HepG2 (cell line): Measurements from ENCODE around the gene EMP2. TPM values are rescaled to one million over a fixed set of nuclear protein-coding genes. Genes with fewer than 3 reads are reported as not detected.

Experiments
- AHR ChIP-seq: IDR thresholded peaks from 2 replicates; pipeline ENCODE4 v1.6.1; 2018; ENCODE audit warnings: missing genetic modification reagents, missing compliant biosample characterization
- CBX5 ChIP-seq: sonication (generic); formaldehyde crosslinking; IDR thresholded peaks from 2 replicates; pipeline ENCODE4 v1.4.0; 2020; ENCODE audit warnings: missing genetic modification reagents, borderline replicate concordance
- DMTF1 ChIP-seq: sonication (generic); formaldehyde crosslinking; IDR thresholded peaks from 2 replicates; pipeline ENCODE4 v1.4.0; 2020; ENCODE audit warnings: mild to moderate bottlenecking, missing genetic modification reagents
- FOXK1 ChIP-seq: sonication (generic); formaldehyde crosslinking; IDR thresholded peaks from 2 replicates; pipeline ENCODE4 v1.4.0; 2020; ENCODE audit warnings: low read depth, missing genetic modification reagents, borderline replicate concordance
- GATAD2A ChIP-seq: IDR thresholded peaks from 2 replicates; pipeline ENCODE4 v1.6.1; 2016
- HOXA3 ChIP-seq: sonication (generic); formaldehyde crosslinking; IDR thresholded peaks from 2 replicates; pipeline ENCODE4 v1.5.0; 2020; ENCODE audit warnings: missing genetic modification reagents
- KAT8 ChIP-seq: IDR thresholded peaks from 2 replicates; pipeline ENCODE4 v1.6.1; 2016; ENCODE audit warnings: missing genetic modification reagents, missing compliant biosample characterization
- MAFF ChIP-seq: IDR thresholded peaks from 2 replicates; pipeline ENCODE4 v1.6.1; 2011; ENCODE audit warnings: low read depth, low read length, improper control_type of control experiment
- RAD21 ChIP-seq: fragments of 450-650 bp; formaldehyde crosslinking; IDR thresholded peaks from 2 replicates; pipeline ENCODE4 v1.5.0; 2020; ENCODE audit warnings: mild to moderate bottlenecking
- SMYD3 ChIP-seq: sonication (generic); formaldehyde crosslinking; IDR thresholded peaks from 2 replicates; pipeline ENCODE4 v1.8.1; 2023; ENCODE audit warnings: mild to moderate bottlenecking, missing genetic modification reagents
- SNAPC5 ChIP-seq: sonication (generic); formaldehyde crosslinking; IDR thresholded peaks from 2 replicates; pipeline ENCODE4 v1.8.1; 2023; ENCODE audit warnings: mild to moderate bottlenecking, missing genetic modification reagents, borderline replicate concordance
- ZBTB39 ChIP-seq: sonication (generic); formaldehyde crosslinking; IDR thresholded peaks from 2 replicates; pipeline ENCODE4 v1.5.0; 2020; ENCODE audit warnings: missing genetic modification reagents
- ZFP91 ChIP-seq: sonication (generic); formaldehyde crosslinking; IDR thresholded peaks from 2 replicates; pipeline ENCODE4 v1.9.0; 2022; ENCODE audit warnings: missing genetic modification reagents, mild to moderate bottlenecking, borderline replicate concordance
- ZMAT5 ChIP-seq: sonication (generic); formaldehyde crosslinking; IDR thresholded peaks from 2 replicates; pipeline ENCODE4 v1.5.0; 2020; ENCODE audit warnings: mild to moderate bottlenecking, low read depth, missing genetic modification reagents, borderline replicate concordance
- ZNF10 ChIP-seq: sonication (generic); formaldehyde crosslinking; IDR thresholded peaks from 2 replicates; pipeline ENCODE4 v1.4.0; 2020; ENCODE audit warnings: mild to moderate bottlenecking, low read depth, missing genetic modification reagents, borderline replicate concordance
- ZNF121 ChIP-seq: sonication (generic); formaldehyde crosslinking; IDR thresholded peaks from 2 replicates; pipeline ENCODE4 v1.5.0; 2020; ENCODE audit warnings: mild to moderate bottlenecking, missing genetic modification reagents
- ZNF335 ChIP-seq: sonication (generic); formaldehyde crosslinking; IDR thresholded peaks from 2 replicates; pipeline ENCODE4 v1.4.0; 2020; ENCODE audit warnings: missing genetic modification reagents
- ZNF564 ChIP-seq: sonication (generic); formaldehyde crosslinking; IDR thresholded peaks from 2 replicates; pipeline ENCODE4 v1.8.1; 2023; ENCODE audit warnings: mild to moderate bottlenecking, missing genetic modification reagents
- ZNF580 ChIP-seq: IDR thresholded peaks from 2 replicates; pipeline ENCODE4 v1.6.1; 2016; ENCODE audit warnings: low read depth, borderline replicate concordance
- ZNF720 ChIP-seq: sonication (generic); formaldehyde crosslinking; IDR thresholded peaks from 2 replicates; pipeline ENCODE4 v1.4.0; 2020; ENCODE audit warnings: missing genetic modification reagents
- ZNF75D ChIP-seq: sonication (generic); formaldehyde crosslinking; IDR thresholded peaks from 2 replicates; pipeline ENCODE4 v1.8.1; 2023; ENCODE audit warnings: missing genetic modification reagents, mild to moderate bottlenecking, borderline replicate concordance
- ZNF792 ChIP-seq: IDR thresholded peaks from 2 replicates; pipeline ENCODE4 v1.6.1; 2016
- ZSCAN9 ChIP-seq: IDR thresholded peaks from 2 replicates; pipeline ENCODE4 v1.6.1; 2016; ENCODE audit warnings: borderline replicate concordance
- polyA plus RNA-seq, 8 experiments: library from polyadenylated mRNA; depleted of rRNA in 3 of 8; stranded (reverse) in 7 of 8; unstranded in 1 of 8; fragments of >200 nt; fragmentation: Illumina TruSeq in 4 of 8; extraction: Trizol in 4 of 8; gene quantifications; 2 replicates each; pipeline versions ENCODE4 v1.2.1 to v1.2.3, GENCODE V29; 2011 to 2016; ENCODE audit warnings: low read depth in 4 of 8, missing spikeins in 1 of 8, mixed read lengths in 1 of 8; ENCODE audit not compliant: insufficient read depth in 1 of 8
- total RNA-seq, 5 experiments: library from RNA; depleted of rRNA; stranded (reverse); fragments of >200 nt; fragmentation: Illumina TruSeq; extraction: Trizol; gene quantifications; 2 replicates each; pipeline ENCODE4 v1.2.3, GENCODE V29; 2016; ENCODE audit warnings: low read depth in 1 of 5

The EMP2 gene
- total and polyA plus RNA-seq, 2 of the 13 experiments (the other 11 are each of a cell fraction or from before 2014, with no cell fraction given): 24.6 to 91.2 TPM

- TF ChIP-seq ZMAT5 (CRISPR knock-in tag) (no peak), AHR (CRISPR knock-in tag) (no peak), ZNF720 (CRISPR knock-in tag) (no peak), KAT8 (CRISPR knock-in tag) (0 out of 2 replicates have a peak, but pooled peaks have one; percentile 12), ZNF75D (CRISPR knock-in tag) (no peak), FOXK1 (CRISPR knock-in tag) (peak; percentile 55; the same call in 1 of the 2 replicates), HOXA3 (no peak), ZNF564 (CRISPR knock-in tag) (no peak), SNAPC5 (CRISPR knock-in tag) (no peak), CBX5 (CRISPR knock-in tag) (no peak), ZNF792 (CRISPR knock-in tag) (no peak), ZNF10 (CRISPR knock-in tag) (no peak), GATAD2A (0 out of 2 replicates have a peak, but pooled peaks have one; percentile 18), ZFP91 (CRISPR knock-in tag) (no peak), ZNF580 (CRISPR knock-in tag) (0 out of 2 replicates have a peak, but pooled peaks have one; percentile 28), DMTF1 (CRISPR knock-in tag) (no peak), MAFF (0 out of 2 replicates have a peak, but pooled peaks have one; percentile 2), ZBTB39 (no peak), ZNF335 (CRISPR knock-in tag) (no peak), SMYD3 (CRISPR knock-in tag) (peak; percentile 43; the same call in 1 of the 2 replicates), RAD21 (peak; percentile 58; the same call in 1 of the 2 replicates), ZSCAN9 (CRISPR knock-in tag) (no peak; the same call in 1 of the 2 replicates), ZNF121 (no peak)
Measured at GRCh38 chr16:10521681-10522274, 58.6 kb downstream of the EMP2 start (continued).
